NT2/D1 (cell line): Measurements from ENCODE around the gene GPSM3.

Source experiments
- SUZ12 ChIP-seq: IDR thresholded peaks from 2 replicates; pipeline ENCODE4 v1.6.1; 2011; ENCODE audit not compliant: insufficient read length, insufficient read depth; ENCODE audit errors: extremely low read depth
- YY1 ChIP-seq: IDR thresholded peaks from 2 replicates; pipeline ENCODE4 v1.6.1; 2011; ENCODE audit not compliant: insufficient read length, insufficient read depth

- no peak for TF ChIP-seq YY1
- TF ChIP-seq SUZ12: no peak
These were observed 40.3 kb downstream of the GPSM3 start, which contains the start of gene PRRT1 for GRCh38 chr6:32151863-32152768.
